ENCODE results near the gene AKR7A3. TPM values are rescaled to one million over a fixed set of nuclear protein-coding genes. Genes with fewer than 3 reads are reported as not detected.

AKR7A3 gene
- total and polyA plus RNA-seq, 9 of the 15 experiments (the other 6 are each of a cell fraction or from before 2014, with no cell fraction given) = 0.04 to 1.5 (median 0.44) TPM; not detected in 1

- TF ChIP-seq PKNOX1 (IDR thresholded peaks at IDR 0.05) (no peak), MEF2A (IDR thresholded peaks at IDR 0.05; ENCODE audit: control insufficient read depth, low read depth, low read length) (no peak), HDAC3 (IDR thresholded peaks at IDR 0.05; ENCODE audit: borderline replicate concordance, partially characterized antibody) (no peak), RBM14 (IDR thresholded peaks at IDR 0.05; ENCODE audit: borderline replicate concordance, insufficient read depth, low read depth, low read length) (no peak), GTF2A2 (tag; IDR thresholded peaks at IDR 0.05) (no peak), ZNF589 (CRISPR knock-in tag; IDR thresholded peaks at IDR 0.05; ENCODE audit: low read depth) (no peak), TSHZ1 (CRISPR knock-in tag; IDR thresholded peaks at IDR 0.05) (no peak), ZNF77 (CRISPR knock-in tag; IDR thresholded peaks at IDR 0.05) (no peak), KDM1A (IDR thresholded peaks at IDR 0.05) (0 out of 4 replicates have a peak, but pooled peaks of 1 of the 2 experiments have one; percentile 23), MAX (CRISPR knock-in tag; IDR thresholded peaks at IDR 0.05) (no peak), TAF7 (tag; IDR thresholded peaks at IDR 0.05) (no peak), ETS2 (tag; IDR thresholded peaks at IDR 0.05; ENCODE audit: borderline replicate concordance, poor library complexity, severe bottlenecking) (no peak), ZNF444 (CRISPR knock-in tag; IDR thresholded peaks at IDR 0.05) (no peak), PHTF2 (CRISPR knock-in tag; IDR thresholded peaks at IDR 0.05) (no peak), ATF2 (CRISPR knock-in tag; IDR thresholded peaks at IDR 0.05) (no peak), ZFP36 (IDR thresholded peaks at IDR 0.05; ENCODE audit: low read depth, low read length, partially characterized antibody) (peak; percentile 89), OTX1 (CRISPR knock-in tag; IDR thresholded peaks at IDR 0.05) (0 out of 2 replicates have a peak, but pooled peaks have one; percentile 28), ZNF830 (CRISPR knock-in tag; IDR thresholded peaks at IDR 0.05) (no peak; the same call in 1 of the 2 replicates), GABPA (tag; conservative IDR thresholded peaks at IDR 0.05; ENCODE audit: low read depth) (no peak), PHF8 (IDR thresholded peaks at IDR 0.05; ENCODE audit: borderline replicate concordance, low read length) (no peak), NONO (IDR thresholded peaks at IDR 0.05; ENCODE audit: low read depth in 2 of 2, low read length in 1 of 2) (no peak), THAP7 (CRISPR knock-in tag; IDR thresholded peaks at IDR 0.05) (no peak), CHD1 (IDR thresholded peaks at IDR 0.05; ENCODE audit: low read length) (no peak)
These were observed 41.0 kb upstream of the AKR7A3 start (continued) for GRCh38 chr1:19329611-19330010.

Data from K562 (cell line).